Testis (tissue), 3 donors: Measurements from ENCODE around the gene SPATS2L. TPM values are rescaled to one million over a fixed set of nuclear protein-coding genes. Genes with fewer than 3 reads are reported as not detected.

Experiments used
- DNase-seq: peaks from one replicate; pipeline ENCODE4 v3.0.0-alpha.2; 2019
- H3K27ac ChIP-seq, 2 donors: fragments of 200-600 bp; sonication (generic); one replicate each; pipeline ENCODE4 v1.5.1; 2019
- H3K27me3 ChIP-seq: fragments of 200-600 bp; sonication (generic); one replicate; pipeline ENCODE4 v1.5.1; 2019
- H3K36me3 ChIP-seq: fragments of 200-600 bp; sonication (generic); one replicate; pipeline ENCODE4 v1.5.1; 2017; ENCODE audit warnings: low read depth; ENCODE audit errors: missing control alignments
- H3K4me1 ChIP-seq: fragments of 200-600 bp; sonication (generic); one replicate; pipeline ENCODE4 v1.5.1; 2019
- H3K4me3 ChIP-seq, 2 donors: fragments of 200-600 bp; sonication (generic); one replicate each; pipeline ENCODE4 v1.5.1; 2017 to 2019
- H3K9me3 ChIP-seq: fragments of 200-600 bp; sonication (generic); one replicate; pipeline ENCODE4 v1.5.1; 2017
- CTCF ChIP-seq, 3 experiments: fragments of 450-650 bp in 2 of 3; fragments of 200-600 bp in 1 of 3; sonication (generic) in 1 of 3; IDR thresholded peaks; one replicate each; pipeline ENCODE4 v1.5.1; 2016 to 2019; ENCODE audit warnings: antibody characterized with exemption in 3 of 3, mild to moderate bottlenecking in 2 of 3, moderate library complexity in 1 of 3
- POLR2A ChIP-seq: fragments of 450-650 bp; IDR thresholded peaks from one replicate; pipeline ENCODE4 v1.6.1; 2017; ENCODE audit warnings: antibody characterized with exemption, mild to moderate bottlenecking, moderate library complexity
- WGBS, 2 donors: methylation state at CpG; one replicate each; pipeline ENCODE4 v1.1.5; 2018; 5-methylcytosine and 5-hydroxymethylcytosine counted together
- intact Hi-C: fragments of 100-400 bp; cut with DNase I; formaldehyde crosslinking; loops from one replicate; pipeline ENCODE4 v1.15.1; 2023; ENCODE audit warnings: low total_unique reads
- polyA plus RNA-seq: library from polyadenylated mRNA; stranded (reverse); fragments of 350-450 nt; fragmentation: Illumina TruSeq; extraction: RNeasy Lipid Tissue Mini Kit (QIAGEN cat#74804); gene quantifications from one replicate; pipeline ENCODE4 v1.2.3, GENCODE V29; 2014; ENCODE audit warnings: low read depth, low replicate concordance; ENCODE audit not compliant: insufficient read depth
- total RNA-seq, 2 donors: library from RNA; depleted of rRNA; stranded (reverse); fragments of >200 nt; gene quantifications; one replicate each; pipeline ENCODE4 v1.2.3, GENCODE V29; 2016

The SPATS2L gene
- total and polyA plus RNA-seq, 3 donors from 2014 or later: 49.7 to 67.6 (median 52.9) TPM

GRCh38 chr2:200454927-200455801 lies 148.7 kb downstream of the SPATS2L start:
- Histone ChIP-seq H3K27ac (no peak overlapping the region), H3K4me1 (no peaks in the 10 kb centered on the region), H3K27me3 (no peaks in the 10 kb centered on the region), H3K9me3 (no peaks in the 10 kb centered on the region), H3K36me3 (no peaks in the 10 kb centered on the region), H3K4me3 (no peak overlapping the region)
- TF ChIP-seq CTCF (IDR thresholded peaks at IDR 0.05): no peak
- no peak for TF ChIP-seq POLR2A
- intact Hi-C loops: no loop called here
- 72 to 86% methylated on average over 4 of the region's 4 CpGs for WGBS, 2 donors
- DNase-seq: no peak

- 65 to 86% methylated on average over 3 to 4 of the region's 4 CpGs for WGBS, 2 donors
- Histone ChIP-seq H3K27me3 (no peaks in the 10 kb centered on the region), H3K4me1 (no peaks in the 10 kb centered on the region), H3K27ac (no peak overlapping the region), H3K36me3 (no peaks in the 10 kb centered on the region), H3K4me3 (no peak overlapping the region), H3K9me3 (no peaks in the 10 kb centered on the region)
- intact Hi-C loops: no loop called here
- TF ChIP-seq CTCF (IDR thresholded peaks at IDR 0.05) (no peak), POLR2A (no peak)
- DNase-seq: no peak
Observed at GRCh38 chr2:200455958-200456421, 149.5 kb downstream of the SPATS2L start.

- TF ChIP-seq POLR2A (no peak), CTCF (IDR thresholded peaks at IDR 0.05) (no peak)
- no peaks in the 10 kb centered on the region for H3K9me3 ChIP-seq
- intact Hi-C loops: no loop called here
Observed at GRCh38 chr2:200456567-200456966, 150.1 kb downstream of the SPATS2L start.

GRCh38 chr2:200459101-200459500 lies 152.6 kb downstream of the SPATS2L start:
- Histone ChIP-seq H3K36me3 (no peaks in the 10 kb centered on the region), H3K4me3 (no peak overlapping the region), H3K27me3 (no peaks in the 10 kb centered on the region), H3K4me1 (no peaks in the 10 kb centered on the region), H3K27ac (no peak overlapping the region), H3K9me3 (no peaks in the 10 kb centered on the region)
- intact Hi-C loops: no loop called here
- no peak for DNase-seq
- TF ChIP-seq POLR2A (no peak), CTCF (IDR thresholded peaks at IDR 0.05) (no peak)
- WGBS, 2 donors: 93 to 97% methylated on average over 3 of the region's 3 CpGs

More at GRCh38 chr2:200456567-200456966, 150.1 kb downstream of the SPATS2L start:
- Histone ChIP-seq H3K27ac (no peak overlapping the region), H3K36me3 (no peaks in the 10 kb centered on the region), H3K4me3 (no peak overlapping the region), H3K27me3 (no peaks in the 10 kb centered on the region), H3K4me1 (no peaks in the 10 kb centered on the region)
- no peak for DNase-seq
- 90 to 93% methylated on average over 2 of the region's 2 CpGs for WGBS, 2 donors
